HUDEP-2 (cell line): ENCODE measurements around the gene TAS1R1.

ENCODE experiments used
- DNase-seq, 76 experiments: peaks; one replicate each; lab custom pipeline; 2025; ENCODE audit not compliant: unreplicated experiment in 76 of 76; lab: John Stamatoyannopoulos, UW

Gene TAS1R1

GRCh38 chr1:6627031-6627430, 71.9 kb downstream of the TAS1R1 start:
- no peak for DNase-seq

DNA sequence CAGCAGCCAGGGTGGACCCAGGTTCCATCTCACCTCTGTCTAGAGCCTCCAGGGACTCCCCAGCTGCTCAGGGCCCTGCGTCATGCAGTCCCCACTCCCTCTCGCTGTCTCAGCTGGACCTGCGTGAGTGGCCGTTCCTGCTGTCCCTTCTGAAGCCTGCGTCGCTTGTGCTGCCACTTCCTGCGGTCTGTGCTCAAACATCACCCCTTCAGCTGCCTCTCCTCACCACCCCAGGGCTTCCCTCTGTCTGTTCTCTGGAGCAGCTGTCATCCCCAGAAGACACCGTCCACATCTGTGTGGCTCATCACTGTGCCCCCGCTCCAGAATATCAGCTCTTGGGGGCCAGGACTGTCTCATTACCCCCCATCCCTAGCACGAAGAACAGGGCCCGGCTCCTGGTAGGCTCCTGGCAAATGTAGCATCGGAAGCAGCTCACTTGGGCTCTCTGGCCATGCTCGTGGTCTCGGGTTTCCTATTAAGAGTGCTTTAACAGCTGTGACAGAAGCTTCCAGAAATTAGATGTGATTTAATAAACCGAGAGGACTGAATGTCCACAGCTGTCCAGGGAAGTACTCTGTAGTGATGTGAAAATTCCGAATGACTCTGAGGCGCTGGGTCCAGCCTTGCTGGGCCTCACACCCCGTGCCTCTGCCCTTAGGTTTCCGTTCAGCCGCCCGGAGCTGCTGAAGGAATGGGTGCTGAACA, 72.9 kb downstream of the TAS1R1 start:
- DNase-seq = no peak

- DNase-seq = no peak
Measured at GRCh38 chr1:6628971-6629479, 73.9 kb downstream of the TAS1R1 start.
